ENCODE results near the gene ESPNL.

The ESPNL gene

GRCh38 chr2:238069877-238070276 lies 30.3 kb upstream of the ESPNL start:
- in situ Hi-C loops (cut with MboI; ENCODE audit: low sequenced_read_pairs), result no loop called here

GRCh38 chr2:238075397-238075796 lies 24.7 kb upstream of the ESPNL start:
- in situ Hi-C loops (cut with MboI; ENCODE audit: low sequenced_read_pairs), result no loop called here

- in situ Hi-C loops (cut with MboI; ENCODE audit: low sequenced_read_pairs), result no loop called here
These were observed 22.8 kb upstream of the ESPNL start for GRCh38 chr2:238077292-238077691.

GRCh38 chr2:238079874-238080327 lies 20.2 kb upstream of the ESPNL start:
- in situ Hi-C loops (cut with MboI; ENCODE audit: low sequenced_read_pairs), result no loop called here

- in situ Hi-C loops (cut with MboI; ENCODE audit: low sequenced_read_pairs), result no loop called here
These were observed 19.6 kb upstream of the ESPNL start for GRCh38 chr2:238080518-238080917.

- in situ Hi-C loops (cut with MboI; ENCODE audit: low sequenced_read_pairs), result no loop called here
These were observed 19.0 kb upstream of the ESPNL start for GRCh38 chr2:238081150-238081549.

- in situ Hi-C loops (cut with MboI; ENCODE audit: low sequenced_read_pairs), result no loop called here
These were observed 18.6 kb upstream of the ESPNL start for GRCh38 chr2:238081561-238081960.

GRCh38 chr2:238082151-238082550 lies 18.0 kb upstream of the ESPNL start:
- in situ Hi-C loops (cut with MboI; ENCODE audit: low sequenced_read_pairs), result no loop called here

GRCh38 chr2:238082827-238083226 lies 17.3 kb upstream of the ESPNL start:
- in situ Hi-C loops (cut with MboI; ENCODE audit: low sequenced_read_pairs), result no loop called here

- in situ Hi-C loops (cut with MboI; ENCODE audit: low sequenced_read_pairs), result no loop called here
These were observed 16.2 kb upstream of the ESPNL start for GRCh38 chr2:238083919-238084318.

GRCh38 chr2:238084761-238085160 lies 15.4 kb upstream of the ESPNL start:
- in situ Hi-C loops (cut with MboI; ENCODE audit: low sequenced_read_pairs), result no loop called here

GRCh38 chr2:238085899-238086298 lies 14.2 kb upstream of the ESPNL start:
- in situ Hi-C loops (cut with MboI; ENCODE audit: low sequenced_read_pairs), result no loop called here

GRCh38 chr2:238087211-238087610 lies 12.9 kb upstream of the ESPNL start:
- in situ Hi-C loops (cut with MboI; ENCODE audit: low sequenced_read_pairs), result no loop called here

GRCh38 chr2:238090887-238091286 lies 9.3 kb upstream of the ESPNL start:
- in situ Hi-C loops (cut with MboI; ENCODE audit: low sequenced_read_pairs), result no loop called here

GRCh38 chr2:238091436-238092060 lies 8.6 kb upstream of the ESPNL start:
- in situ Hi-C loops (cut with MboI; ENCODE audit: low sequenced_read_pairs), result no loop called here

GRCh38 chr2:238092486-238093035 lies 7.6 kb upstream of the ESPNL start:
- in situ Hi-C loops (cut with MboI; ENCODE audit: low sequenced_read_pairs), result no loop called here

- in situ Hi-C loops (cut with MboI; ENCODE audit: low sequenced_read_pairs), result no loop called here
These were observed 6.7 kb upstream of the ESPNL start for GRCh38 chr2:238093181-238094140.

- in situ Hi-C loops (cut with MboI; ENCODE audit: low sequenced_read_pairs), result no loop called here
These were observed 5.6 kb upstream of the ESPNL start for GRCh38 chr2:238094438-238095022.

GRCh38 chr2:238095143-238095542 lies 5.0 kb upstream of the ESPNL start:
- in situ Hi-C loops (cut with MboI; ENCODE audit: low sequenced_read_pairs), result no loop called here

- in situ Hi-C loops (cut with MboI; ENCODE audit: low sequenced_read_pairs), result no loop called here
These were observed 3.7 kb upstream of the ESPNL start for GRCh38 chr2:238096311-238097011.

Measured in HL-60/S4 (cell line).